DND-41 (cell line): Measurements from ENCODE around the gene NMRAL1.
A peak's percentile ranks its signal among the peaks of the same experiment; 100 is the strongest.

Experiments used
- ATAC-seq: fragments of 200-7000 bp; cut with Tn5 transposase; 3 replicates; pipeline ENCODE4 v1.9.1; 2021; ENCODE audit warnings: low read depth; ENCODE audit not compliant: insufficient read depth
- DNase-seq: peaks from one replicate; pipeline ENCODE4 v3.0.0-alpha.2; 2020
- H2AFZ ChIP-seq: 2 replicates; pipeline ENCODE4 v1.6.0; 2012; ENCODE audit warnings: low read depth, low read length
- H3K27ac ChIP-seq: 2 replicates; pipeline ENCODE4 v1.5.1; 2012; ENCODE audit warnings: low read length, inconsistent platforms
- H3K27me3 ChIP-seq: fragments of 200-600 bp; sonication (generic); 2 replicates; pipeline ENCODE4 v1.6.0; 2012; ENCODE audit warnings: low read length, mild to moderate bottlenecking, inconsistent platforms; ENCODE audit not compliant: insufficient read depth, poor library complexity
- H3K36me3 ChIP-seq: 2 replicates; pipeline ENCODE4 v1.5.1; 2012; ENCODE audit warnings: low read length, inconsistent platforms; ENCODE audit not compliant: insufficient read depth
- H3K4me1 ChIP-seq: 2 replicates; pipeline ENCODE4 v1.5.1; 2012; ENCODE audit warnings: mild to moderate bottlenecking, low read length; ENCODE audit not compliant: insufficient read depth
- H3K4me2 ChIP-seq: 2 replicates; pipeline ENCODE4 v1.6.0; 2012; ENCODE audit warnings: mild to moderate bottlenecking, moderate library complexity, low read length, inconsistent platforms; ENCODE audit not compliant: insufficient read depth
- H3K4me3 ChIP-seq, 2 experiments: fragments of 200-600 bp in 1 of 2; shearing (Covaris generic) in 1 of 2; 2 replicates each; pipeline ENCODE4 v1.5.1; 2012 to 2016; ENCODE audit warnings: inconsistent platforms in 2 of 2, low read length in 2 of 2, mild to moderate bottlenecking in 2 of 2, low read depth in 1 of 2, moderate library complexity in 1 of 2
- H3K79me2 ChIP-seq: 2 replicates; pipeline ENCODE4 v1.6.0; 2012; ENCODE audit warnings: low read length, inconsistent platforms; ENCODE audit not compliant: insufficient read depth
- H3K9ac ChIP-seq: 2 replicates; pipeline ENCODE4 v1.6.0; 2012; ENCODE audit warnings: low read depth, mild to moderate bottlenecking, inconsistent platforms, low read length, moderate library complexity
- H3K9me3 ChIP-seq: 2 replicates; pipeline ENCODE4 v1.5.1; 2012; ENCODE audit warnings: low read length, moderate library complexity, mild to moderate bottlenecking, inconsistent platforms; ENCODE audit not compliant: insufficient read depth, severe bottlenecking
- H4K20me1 ChIP-seq: 2 replicates; pipeline ENCODE4 v1.6.0; 2012; ENCODE audit warnings: low read length; ENCODE audit not compliant: insufficient read depth
- EZH2 ChIP-seq: IDR thresholded peaks from 3 replicates; pipeline ENCODE4 v1.6.1; 2012; ENCODE audit warnings: borderline replicate concordance, low read depth, mild to moderate bottlenecking, moderate library complexity, low read length, inconsistent platforms; ENCODE audit not compliant: severe bottlenecking
- TF ChIP-seq, protein P1 (sequence below): IDR thresholded peaks from 2 replicates; pipeline ENCODE4 v1.5.1; 2012; ENCODE audit warnings: borderline replicate concordance, low read length, moderate library complexity, mild to moderate bottlenecking; ENCODE audit not compliant: poor library complexity, severe bottlenecking; ENCODE audit errors: extremely low read depth

The NMRAL1 gene

DNA sequence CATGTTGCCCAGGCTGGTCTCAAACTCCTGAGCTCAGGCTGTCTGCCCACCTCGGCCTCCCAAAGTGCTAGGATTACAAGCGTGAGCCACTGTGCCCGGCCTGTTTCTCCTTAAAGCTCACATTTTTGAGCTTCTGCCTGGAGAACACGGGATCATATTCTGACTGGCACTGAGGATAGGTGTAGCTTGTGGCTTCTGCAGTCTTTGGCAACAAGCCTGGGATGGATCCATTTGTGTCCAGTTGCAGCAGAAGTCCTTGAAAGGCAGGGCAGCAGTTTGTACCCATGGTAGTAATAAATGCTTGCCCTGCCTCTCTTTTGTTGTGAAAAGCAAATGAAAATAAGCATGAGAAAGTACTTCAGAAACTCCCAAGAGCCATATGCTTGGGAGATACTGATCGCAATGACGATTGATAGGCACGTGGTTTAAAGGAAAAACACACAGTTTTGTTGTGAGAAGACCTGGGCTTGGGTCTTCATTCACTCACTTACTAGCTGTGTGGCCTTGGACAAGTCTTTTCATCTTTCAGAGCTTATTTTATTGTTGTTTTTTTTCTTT lies 54.9 kb downstream of the NMRAL1 start:
- no peak overlapping the region for H3K4me3 ChIP-seq
- DNase-seq (no peak), ATAC-seq (no peak)
- H4K20me1 ChIP-seq: peaks cover 13% of the 10 kb centered on the region
- H3K27me3 ChIP-seq: no peaks in the 10 kb centered on the region
- TF ChIP-seq, protein P1, sequence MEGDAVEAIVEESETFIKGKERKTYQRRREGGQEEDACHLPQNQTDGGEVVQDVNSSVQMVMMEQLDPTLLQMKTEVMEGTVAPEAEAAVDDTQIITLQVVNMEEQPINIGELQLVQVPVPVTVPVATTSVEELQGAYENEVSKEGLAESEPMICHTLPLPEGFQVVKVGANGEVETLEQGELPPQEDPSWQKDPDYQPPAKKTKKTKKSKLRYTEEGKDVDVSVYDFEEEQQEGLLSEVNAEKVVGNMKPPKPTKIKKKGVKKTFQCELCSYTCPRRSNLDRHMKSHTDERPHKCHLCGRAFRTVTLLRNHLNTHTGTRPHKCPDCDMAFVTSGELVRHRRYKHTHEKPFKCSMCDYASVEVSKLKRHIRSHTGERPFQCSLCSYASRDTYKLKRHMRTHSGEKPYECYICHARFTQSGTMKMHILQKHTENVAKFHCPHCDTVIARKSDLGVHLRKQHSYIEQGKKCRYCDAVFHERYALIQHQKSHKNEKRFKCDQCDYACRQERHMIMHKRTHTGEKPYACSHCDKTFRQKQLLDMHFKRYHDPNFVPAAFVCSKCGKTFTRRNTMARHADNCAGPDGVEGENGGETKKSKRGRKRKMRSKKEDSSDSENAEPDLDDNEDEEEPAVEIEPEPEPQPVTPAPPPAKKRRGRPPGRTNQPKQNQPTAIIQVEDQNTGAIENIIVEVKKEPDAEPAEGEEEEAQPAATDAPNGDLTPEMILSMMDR: no peak
- TF ChIP-seq EZH2: no peak
- no peak overlapping the region for H3K4me2 ChIP-seq
- no peak overlapping the region for H2AFZ ChIP-seq
- H3K79me2 ChIP-seq: peaks cover 21% of the 10 kb centered on the region
- H3K4me1 ChIP-seq: peaks cover 27% of the 10 kb centered on the region
- H3K9me3 ChIP-seq: no peaks in the 10 kb centered on the region
- H3K9ac ChIP-seq: no peak overlapping the region
- H3K36me3 ChIP-seq: 0 out of 2 replicates have a peak, but pooled peaks cover 2% of the 10 kb centered on the region
- no peak overlapping the region for H3K27ac ChIP-seq

DNA sequence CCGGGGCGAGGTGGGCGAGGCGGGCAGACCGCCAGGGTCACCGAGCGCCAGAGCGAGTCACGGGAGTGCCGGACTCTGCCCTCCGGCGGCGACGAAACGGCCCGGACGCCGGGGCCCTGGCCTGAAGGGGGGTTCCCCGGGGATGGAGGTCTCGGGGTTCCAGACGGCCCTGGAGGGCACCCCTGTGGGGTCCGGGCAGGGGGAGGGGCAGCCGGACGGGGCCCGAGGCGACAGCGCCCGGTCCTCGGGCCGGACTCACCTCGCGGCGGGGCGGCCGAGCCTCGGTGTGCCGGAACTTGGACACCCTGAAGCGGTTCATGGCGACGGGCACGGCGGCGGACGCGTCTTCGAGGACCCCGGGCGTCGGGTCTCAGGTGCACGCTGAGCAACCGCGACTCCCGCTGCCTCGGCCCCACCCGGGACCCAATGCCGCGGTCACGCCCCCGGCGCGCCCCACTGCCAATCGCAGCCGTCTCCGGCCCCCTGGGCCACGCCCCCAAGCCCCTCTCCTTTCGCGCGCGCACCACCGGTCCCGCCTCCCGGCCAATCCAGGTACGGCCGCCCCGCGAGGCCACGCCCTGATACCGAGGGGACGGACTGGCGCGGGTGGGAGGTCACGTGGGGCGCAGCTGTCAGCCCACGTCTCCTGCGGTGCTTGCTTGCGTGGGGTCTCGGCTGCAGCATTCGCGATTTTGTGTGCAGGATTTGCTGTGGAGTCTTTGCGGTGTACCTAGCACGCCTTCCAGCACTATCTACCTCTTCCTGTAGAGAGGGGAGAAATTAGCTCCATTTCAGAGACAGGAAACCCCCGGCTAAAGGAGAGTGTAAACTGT lies 58.0 kb downstream of the NMRAL1 start, which contains the start of gene CORO7:
Gene CORO7, minus strand, starts transcription at position 397 of the 833 bp plus-strand sequence. Its CDS starts 78 bp downstream, at position 319.
- peaks cover 22% of the 10 kb centered on the region for H3K36me3 ChIP-seq
- TF ChIP-seq, protein P1: no peak
- TF ChIP-seq EZH2: no peak
- peak within 1 kb of the TSS; percentile 74 for H3K27ac ChIP-seq
- peak within 1 kb of the TSS; percentile 58 to 73 for H3K4me3 ChIP-seq
- H3K9ac ChIP-seq: peak within 1 kb of the TSS; percentile 89
- H2AFZ ChIP-seq: peak within 1 kb of the TSS; percentile 76
- H3K4me1 ChIP-seq: peaks cover 37% of the 10 kb centered on the region
- peaks cover 49% of the 10 kb centered on the region for H3K79me2 ChIP-seq
- no peaks in the 10 kb centered on the region for H3K9me3 ChIP-seq
- H4K20me1 ChIP-seq: peaks cover 37% of the 10 kb centered on the region
- H3K4me2 ChIP-seq: peak within 1 kb of the TSS; percentile 80
- peak; percentile 92 for ATAC-seq
- peak; percentile 98 for DNase-seq
- H3K27me3 ChIP-seq: no peaks in the 10 kb centered on the region

- Histone ChIP-seq H3K9me3 (no peaks in the 10 kb centered on the region), H3K27me3 (no peaks in the 10 kb centered on the region), H3K4me1 (peaks cover 37% of the 10 kb centered on the region), H3K4me2 (peak overlapping the region; percentile 80), H2AFZ (peak overlapping the region; percentile 72), H3K79me2 (peaks cover 53% of the 10 kb centered on the region), H3K36me3 (peaks cover 28% of the 10 kb centered on the region), H3K4me3 (peak overlapping the region; percentile 58 to 73), H4K20me1 (peaks cover 39% of the 10 kb centered on the region), H3K9ac (peak overlapping the region; percentile 89), H3K27ac (peak overlapping the region; percentile 74)
- peak; percentile 52 for ATAC-seq
- peak; percentile 65 for DNase-seq
- TF ChIP-seq, protein P1: no peak
- TF ChIP-seq EZH2: no peak
Observed at GRCh38 chr16:4415538-4416199, 58.8 kb downstream of the NMRAL1 start.
